K562 (cell line): ENCODE results near the gene TMEM126B. TPM values are rescaled to one million over a fixed set of nuclear protein-coding genes. Genes with fewer than 3 reads are reported as not detected.

Source experiments
- E4F1 ChIP-seq: fragments of 250-450 bp; sonication (Bioruptor Pico); IDR thresholded peaks from 2 replicates; pipeline ENCODE4 v1.5.0; 2021; ENCODE audit warnings: mild to moderate bottlenecking, borderline replicate concordance
- HSF4 ChIP-seq: fragments of 250-450 bp; sonication (Bioruptor Pico); IDR thresholded peaks from 2 replicates; pipeline ENCODE4 v2.1.2; 2022; ENCODE audit warnings: mild to moderate bottlenecking, moderate library complexity, borderline replicate concordance
- KLF16 ChIP-seq: IDR thresholded peaks from 2 replicates; pipeline ENCODE4 v1.6.1; 2016; ENCODE audit warnings: antibody characterized with exemption
- MAFK ChIP-seq: IDR thresholded peaks from 2 replicates; pipeline ENCODE4 v1.6.1; 2011; ENCODE audit warnings: low read length, improper control_type of control experiment
- MECOM ChIP-seq: fragments of 250-450 bp; sonication (Bioruptor Pico); IDR thresholded peaks from 2 replicates; pipeline ENCODE4 v1.8.0; 2022; ENCODE audit warnings: inconsistent platforms
- MEIS2 ChIP-seq: fragments of 450-650 bp; IDR thresholded peaks from 2 replicates; pipeline ENCODE4 v1.6.1; 2014; ENCODE audit warnings: mild to moderate bottlenecking; ENCODE audit not compliant: partially characterized antibody
- RBM39 ChIP-seq: fragments of 200-400 bp; formaldehyde crosslinking; optimal IDR thresholded peaks from 2 replicates; pipeline ENCODE3; 2018; ENCODE audit warnings: low read depth, low read length
- SNAPC5 ChIP-seq: fragments of 250-450 bp; sonication (Bioruptor Pico); IDR thresholded peaks from 2 replicates; pipeline ENCODE4 v1.8.0; 2021; ENCODE audit warnings: moderate library complexity, mild to moderate bottlenecking, inconsistent platforms
- TAF9B ChIP-seq: fragments of 450-650 bp; IDR thresholded peaks from 2 replicates; pipeline ENCODE4 v1.6.1; 2018; ENCODE audit warnings: mild to moderate bottlenecking; ENCODE audit not compliant: partially characterized antibody
- TCF3 ChIP-seq: sonication (generic); formaldehyde crosslinking; IDR thresholded peaks from 2 replicates; pipeline ENCODE4 v1.4.0; 2020; ENCODE audit warnings: mild to moderate bottlenecking, missing genetic modification reagents
- TFE3 ChIP-seq: fragments of 450-650 bp; formaldehyde crosslinking; IDR thresholded peaks from 2 replicates; pipeline ENCODE4 v1.4.0; 2020; ENCODE audit warnings: mild to moderate bottlenecking, mixed read lengths
- ZBTB40 ChIP-seq, 2 experiments: fragments of 450-650 bp in 1 of 2; sonication (generic) in 1 of 2; formaldehyde crosslinking in 1 of 2; IDR thresholded peaks; 2 replicates each; pipeline versions ENCODE4 v1.7.1 to v1.9.0; 2016 to 2022; ENCODE audit warnings: inconsistent platforms in 1 of 2, mild to moderate bottlenecking in 1 of 2, missing genetic modification reagents in 1 of 2
- ZEB2 ChIP-seq: fragments of 450-650 bp; IDR thresholded peaks from 2 replicates; pipeline ENCODE4 v1.6.1; 2016
- ZNF316 ChIP-seq: fragments of 450-650 bp; IDR thresholded peaks from 2 replicates; pipeline ENCODE4 v1.6.1; 2016
- ZNF764 ChIP-seq: fragments of 250-450 bp; sonication (Bioruptor Pico); IDR thresholded peaks from 2 replicates; pipeline ENCODE4 v1.4.0; 2020; ENCODE audit warnings: low read depth, mild to moderate bottlenecking, moderate library complexity
- polyA plus RNA-seq, 8 experiments: library from polyadenylated mRNA; depleted of rRNA in 4 of 8; stranded (reverse) in 5 of 8; unstranded in 3 of 8; fragments of >200 nt; fragmentation: Nextera tagmentation in 2 of 8; fragmentation: Illumina TruSeq in 1 of 8; extraction: Ambion mirVana in 2 of 8; extraction: Trizol in 1 of 8; gene quantifications; 2 replicates each; pipeline versions ENCODE4 v1.2.1 to v1.2.3, GENCODE V29; 2011 to 2014; ENCODE audit warnings: inconsistent platforms in 1 of 8, missing spikeins in 1 of 8
- total RNA-seq, 7 experiments: library from RNA; depleted of rRNA in 6 of 7; stranded (reverse); fragments of >200 nt in 6 of 7; fragmentation: Illumina TruSeq in 2 of 7; extraction: Trizol in 2 of 7; gene quantifications; 2 replicates each; pipeline versions ENCODE4 v1.2.1 to v1.2.3, GENCODE V29; 2011 to 2021; ENCODE audit warnings: low replicate concordance in 1 of 7

TMEM126B gene
- total and polyA plus RNA-seq, 9 of the 15 experiments (the other 6 are each of a cell fraction or from before 2014, with no cell fraction given) = 85.5 to 226 (median 164) TPM

- peak; percentile 30; the same call in 1 of the 2 replicates for TF ChIP-seq ZBTB40 (IDR thresholded peaks at IDR 0.05)
- no peak for TF ChIP-seq ZBTB40 (CRISPR knock-in tag; IDR thresholded peaks at IDR 0.05)
- TF ChIP-seq ZNF764 = no peak
- TF ChIP-seq KLF16 = 0 out of 2 replicates have a peak, but pooled peaks have one; percentile 11
- no peak for TF ChIP-seq TCF3 (CRISPR knock-in tag)
- no peak for TF ChIP-seq MEIS2
- TF ChIP-seq TFE3 (CRISPR knock-in tag) = no peak
- TF ChIP-seq HSF4 (CRISPR knock-in tag) = no peak
- TF ChIP-seq RBM39 = no peak
- peak; percentile 67 for TF ChIP-seq MAFK
- peak; percentile 85 for TF ChIP-seq ZNF316
- TF ChIP-seq E4F1 = no peak
- no peak for TF ChIP-seq ZEB2
- no peak for TF ChIP-seq SNAPC5 (CRISPR knock-in tag)
- TF ChIP-seq MECOM (CRISPR knock-in tag) = no peak
- no peak for TF ChIP-seq TAF9B
Observed at GRCh38 chr11:85595285-85595884, 33.0 kb upstream of the TMEM126B start (continued).
